GM18861 (cell line): ENCODE data around the gene TOP3B.

Experiments
- ATAC-seq: cut with Tn5 transposase; IDR thresholded peaks from one replicate; pipeline ENCODE4 v1.9.1; 2021; ENCODE audit not compliant: unreplicated experiment

The TOP3B gene

DNA sequence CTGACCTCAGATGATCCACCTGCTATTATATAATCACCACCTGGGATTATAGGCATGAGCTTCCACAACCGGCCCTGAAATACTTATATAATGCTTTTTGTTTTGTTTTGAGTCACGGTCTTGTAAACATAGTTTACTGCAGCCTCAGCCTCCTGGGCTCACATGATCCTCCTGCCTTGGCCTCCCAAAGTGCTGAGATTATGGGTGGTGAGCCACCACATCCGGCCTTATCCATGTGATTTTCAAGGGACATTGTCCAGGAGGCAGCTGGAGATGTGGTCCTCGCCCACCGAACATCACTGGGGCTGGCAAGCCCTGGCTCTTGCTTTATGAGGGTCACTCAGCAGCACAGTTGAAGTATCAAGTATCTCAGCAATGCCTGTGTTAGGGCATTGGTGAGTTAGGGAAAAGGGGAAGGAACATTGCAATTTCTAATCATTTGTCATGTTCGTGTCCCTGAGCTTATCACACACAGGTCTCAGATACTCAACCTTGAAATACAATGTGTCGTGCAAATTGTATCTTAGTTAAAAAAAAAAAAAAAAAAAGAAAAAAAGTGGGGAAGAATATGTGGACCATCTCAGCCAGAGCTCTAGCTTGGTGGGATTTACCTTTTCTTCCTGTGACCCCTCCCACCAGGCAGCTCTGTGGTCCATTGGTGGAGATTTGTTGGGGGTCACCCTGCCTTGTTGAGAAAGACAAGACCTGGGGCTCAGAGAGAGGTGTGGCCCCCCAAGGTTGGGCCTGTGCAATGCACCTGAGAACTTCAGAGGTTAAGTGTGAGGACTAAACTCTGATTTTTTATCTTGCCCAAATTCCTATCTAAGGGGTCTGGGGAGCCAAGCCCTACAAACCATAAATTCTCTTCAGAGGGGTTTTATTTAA, 74.7 kb downstream of the TOP3B start:
- ATAC-seq: no peak
